NCI-H446 treated with DMSO at 0.1 percent for 48 hours (cell line): ENCODE results near the gene NUDT10.
"Not testable (repeated sequence)": the region's sequence is repeated elsewhere in the genome, so short reads cannot be mapped to it uniquely, and the experiment has no call there.

ENCODE experiments used
- DNase-seq: peaks from one replicate; lab custom pipeline; 2025; lab: John Stamatoyannopoulos, UW

NUDT10 gene

DNA sequence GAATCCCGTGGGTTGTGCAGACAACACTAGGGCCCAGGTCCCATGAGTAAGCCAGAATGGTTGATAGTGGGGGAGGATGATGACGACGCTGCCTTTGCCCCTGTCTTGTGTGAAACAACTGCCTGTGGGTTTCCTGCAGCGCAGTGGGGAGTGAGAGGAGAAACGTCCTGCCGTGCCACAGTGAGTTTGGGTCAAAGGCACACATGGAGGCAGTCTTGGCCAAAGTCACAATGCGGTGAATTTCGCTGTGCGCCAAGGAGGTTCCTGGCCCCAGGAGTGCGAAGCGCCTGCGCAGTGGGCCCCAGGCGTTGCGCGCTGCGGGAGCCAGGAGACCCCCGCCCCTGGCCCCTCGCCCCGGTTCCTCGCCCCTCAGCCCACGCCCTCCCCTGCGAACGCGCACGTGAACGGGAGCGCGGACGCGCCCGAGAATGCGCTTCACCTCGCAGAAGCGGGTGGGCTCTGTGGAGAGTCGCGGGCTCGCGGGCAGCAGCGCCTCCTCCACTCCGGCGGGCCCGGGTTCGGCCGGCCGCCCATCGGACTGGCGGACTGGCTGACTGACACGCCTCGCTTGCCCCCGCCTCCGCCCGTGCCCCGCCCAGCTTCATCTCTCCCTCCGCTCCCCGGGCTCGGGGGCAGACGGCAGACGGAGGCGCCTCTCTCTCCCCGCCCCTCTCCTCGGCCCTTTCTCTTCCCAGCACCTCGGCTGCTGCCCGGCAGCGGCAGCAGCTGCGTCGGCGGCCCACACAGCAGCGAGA is at the start of gene NUDT10:
Gene NUDT10 (plus strand): TSS at position 635 of the 755 bp plus-strand sequence. CDS start 144 bp downstream, outside the sequence.
- no peak for DNase-seq

DNA sequence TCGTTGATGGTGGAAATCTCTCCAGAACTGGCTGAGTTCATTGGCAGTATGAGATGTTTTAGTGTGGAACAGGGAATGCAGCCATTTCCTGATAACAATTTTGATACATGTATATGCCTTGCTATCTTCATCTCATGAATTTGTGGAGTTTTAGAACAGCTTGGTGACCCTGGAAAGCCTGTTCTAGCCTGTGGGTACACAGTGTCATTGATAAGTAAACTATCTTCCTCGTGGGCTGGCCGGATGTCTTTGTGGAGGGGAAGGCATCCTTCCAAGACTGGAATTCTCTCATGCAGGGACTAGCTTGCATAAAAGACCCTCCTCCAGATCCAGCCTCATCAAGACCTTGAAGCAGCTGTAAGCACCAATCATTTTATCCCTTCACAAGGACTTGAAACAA is 40.2 kb upstream of the NUDT10 start:
- no peak for DNase-seq

DNA sequence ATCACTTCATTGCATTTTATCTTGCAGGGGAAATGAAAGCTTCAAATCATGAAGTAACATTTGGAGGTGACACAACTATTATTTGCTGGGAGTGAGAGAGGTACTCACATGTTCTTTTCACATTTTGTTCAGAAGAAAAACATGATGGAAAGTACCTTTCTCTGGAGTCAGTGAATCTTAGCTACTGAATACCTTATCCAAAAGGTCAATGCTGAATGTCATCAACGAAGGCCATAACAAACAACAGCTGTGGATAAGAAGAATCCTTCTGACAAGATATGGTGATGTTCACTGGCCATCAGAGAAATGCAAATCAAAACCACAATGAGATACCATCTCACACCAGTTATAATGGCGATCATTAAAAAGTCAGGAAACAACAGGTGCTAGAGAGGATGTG is 36.5 kb upstream of the NUDT10 start:
- DNase-seq: no peak

DNA sequence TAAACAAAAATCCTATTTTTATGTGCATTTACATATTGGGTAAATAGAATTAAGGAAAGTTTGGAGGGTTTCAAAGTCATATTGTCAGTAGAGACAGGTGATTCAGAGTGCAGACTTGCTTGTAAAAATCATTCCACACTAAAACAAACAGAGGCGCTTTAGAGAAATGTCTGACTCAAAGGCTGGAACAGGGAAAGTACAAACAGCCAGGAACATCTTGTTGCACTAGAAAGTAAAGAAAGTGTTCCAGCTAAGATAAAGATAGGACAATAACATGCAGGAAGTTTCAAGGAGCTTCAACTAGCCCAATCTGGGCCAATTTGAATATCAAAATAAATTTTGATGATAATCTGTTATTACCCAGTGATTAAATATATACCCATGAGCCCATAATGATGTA is 16.4 kb upstream of the NUDT10 start:
- DNase-seq: no peak

DNA sequence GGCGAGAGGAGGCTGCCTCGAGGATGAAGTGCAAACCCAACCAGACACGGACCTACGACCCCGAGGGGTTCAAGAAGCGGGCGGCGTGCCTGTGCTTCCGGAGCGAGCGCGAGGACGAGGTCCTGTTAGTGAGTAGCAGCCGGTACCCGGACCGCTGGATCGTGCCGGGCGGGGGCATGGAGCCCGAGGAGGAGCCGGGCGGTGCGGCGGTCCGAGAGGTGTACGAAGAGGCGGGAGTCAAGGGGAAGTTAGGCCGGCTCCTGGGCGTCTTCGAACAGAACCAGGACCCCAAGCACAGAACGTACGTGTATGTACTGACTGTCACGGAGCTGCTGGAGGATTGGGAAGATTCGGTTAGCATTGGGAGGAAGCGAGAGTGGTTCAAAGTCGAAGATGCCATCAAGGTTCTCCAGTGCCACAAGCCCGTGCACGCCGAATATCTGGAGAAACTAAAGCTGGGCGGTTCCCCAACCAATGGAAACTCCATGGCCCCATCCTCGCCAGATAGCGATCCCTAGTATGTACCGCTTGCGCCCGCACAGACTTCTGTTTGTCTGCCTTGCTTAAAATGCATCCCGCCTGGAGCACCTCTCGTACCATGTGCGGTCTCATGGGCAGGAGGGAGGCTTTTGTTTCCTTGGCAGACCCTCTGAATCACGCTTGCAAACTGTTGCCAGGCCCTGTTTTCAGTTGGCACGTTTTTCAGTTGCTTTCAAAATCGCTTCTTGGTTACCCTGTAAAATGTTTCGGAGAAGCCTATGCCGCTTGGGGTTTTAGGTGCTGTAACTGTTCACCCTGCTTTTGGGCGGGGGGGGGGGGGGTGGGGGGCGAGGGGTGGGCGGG is 542 bp downstream of the NUDT10 start:
- not testable (repeated sequence) for DNase-seq

DNA sequence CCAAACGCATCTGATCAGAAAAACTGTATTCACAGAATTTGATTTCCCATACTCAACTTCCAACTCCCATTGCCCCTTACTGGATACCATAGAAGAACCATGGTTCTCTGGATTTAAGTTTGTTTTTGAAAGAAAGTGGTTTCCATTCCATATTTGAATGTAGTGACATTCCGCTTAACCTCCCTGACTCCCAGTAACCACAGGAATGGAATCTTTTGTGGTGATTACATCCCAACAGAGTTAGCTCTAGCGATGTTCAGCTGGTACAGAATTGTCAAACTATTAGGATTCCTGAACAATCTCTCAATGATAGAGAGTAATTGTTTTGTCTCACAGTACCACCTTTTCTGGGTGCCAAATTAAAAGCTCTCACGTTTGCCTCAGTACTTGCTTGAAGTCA is 1.7 kb downstream of the NUDT10 start:
- DNase-seq: no peak

DNA sequence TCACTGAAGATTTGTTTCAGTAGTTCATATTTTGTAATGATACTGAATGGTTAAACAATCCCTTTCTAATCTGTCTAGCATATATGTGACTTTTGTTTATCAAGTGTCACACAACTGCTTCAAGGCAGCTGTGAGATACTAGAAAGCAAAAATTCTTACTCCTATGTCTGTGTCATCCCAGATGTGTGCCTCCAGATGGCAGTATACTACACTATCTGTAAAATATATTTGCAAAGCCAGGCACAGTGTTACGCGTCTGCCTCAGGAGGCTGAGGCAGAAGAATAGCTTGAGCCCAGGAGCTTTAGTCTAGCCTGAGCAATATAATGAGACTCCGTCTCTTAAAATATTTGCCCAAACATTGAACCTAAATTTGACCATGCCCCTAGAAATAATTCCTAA is 4.0 kb downstream of the NUDT10 start:
- DNase-seq: no peak

DNA sequence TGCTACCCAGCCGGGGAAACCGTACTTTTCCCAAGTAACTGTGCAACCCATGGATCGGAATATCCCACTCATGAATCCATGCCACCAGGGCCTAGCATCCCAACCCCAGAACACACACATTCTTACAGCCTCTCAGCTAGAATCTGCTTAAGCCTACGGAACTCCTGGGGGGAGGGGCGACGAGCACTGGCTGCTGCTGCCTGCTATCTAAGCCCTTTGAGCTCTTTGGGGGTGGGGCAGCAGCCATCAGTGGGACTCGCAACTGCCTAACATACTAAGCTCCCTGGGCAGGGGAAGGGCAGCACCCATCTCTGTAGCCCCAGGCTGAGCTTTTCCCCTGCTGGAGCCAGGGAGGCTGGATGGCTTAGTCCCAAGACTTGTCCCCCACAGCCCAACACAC is 28.6 kb downstream of the NUDT10 start:
- no peak for DNase-seq

DNA sequence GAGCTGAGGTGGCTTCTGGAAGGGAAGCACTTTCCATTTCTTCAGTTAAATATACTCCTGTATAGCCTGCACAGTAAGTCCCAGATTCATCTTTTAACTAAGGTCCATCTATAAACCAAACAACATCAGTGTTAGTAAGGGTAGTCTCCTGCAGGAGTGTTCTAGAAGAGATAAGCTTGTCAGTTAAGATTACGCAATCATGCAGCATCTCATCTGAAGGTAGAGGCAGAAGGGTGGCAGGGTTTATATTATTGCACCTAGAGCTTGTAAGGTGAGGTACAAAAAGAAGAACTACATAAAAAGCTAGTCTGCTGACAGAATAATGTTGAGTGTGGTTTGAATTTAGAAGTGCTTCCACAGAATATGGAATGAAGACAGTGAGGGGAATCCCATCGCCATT is 44.0 kb downstream of the NUDT10 start:
- DNase-seq: no peak
